Activated gamma-delta T cell treated with Interleukin-2 at 50 U/mL for 16 hours (primary cell): ENCODE data around the gene KRT25.

ENCODE experiments used
- DNase-seq: peaks from one replicate; pipeline ENCODE4 v3.0.0-alpha.2; 2020

KRT25 gene, protein sequence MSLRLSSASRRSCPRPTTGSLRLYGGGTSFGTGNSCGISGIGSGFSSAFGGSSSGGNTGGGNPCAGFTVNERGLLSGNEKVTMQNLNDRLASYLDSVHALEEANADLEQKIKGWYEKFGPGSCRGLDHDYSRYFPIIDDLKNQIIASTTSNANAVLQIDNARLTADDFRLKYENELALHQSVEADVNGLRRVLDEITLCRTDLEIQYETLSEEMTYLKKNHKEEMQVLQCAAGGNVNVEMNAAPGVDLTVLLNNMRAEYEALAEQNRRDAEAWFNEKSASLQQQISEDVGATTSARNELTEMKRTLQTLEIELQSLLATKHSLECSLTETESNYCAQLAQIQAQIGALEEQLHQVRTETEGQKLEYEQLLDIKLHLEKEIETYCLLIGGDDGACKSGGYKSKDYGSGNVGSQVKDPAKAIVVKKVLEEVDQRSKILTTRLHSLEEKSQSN

DNA sequence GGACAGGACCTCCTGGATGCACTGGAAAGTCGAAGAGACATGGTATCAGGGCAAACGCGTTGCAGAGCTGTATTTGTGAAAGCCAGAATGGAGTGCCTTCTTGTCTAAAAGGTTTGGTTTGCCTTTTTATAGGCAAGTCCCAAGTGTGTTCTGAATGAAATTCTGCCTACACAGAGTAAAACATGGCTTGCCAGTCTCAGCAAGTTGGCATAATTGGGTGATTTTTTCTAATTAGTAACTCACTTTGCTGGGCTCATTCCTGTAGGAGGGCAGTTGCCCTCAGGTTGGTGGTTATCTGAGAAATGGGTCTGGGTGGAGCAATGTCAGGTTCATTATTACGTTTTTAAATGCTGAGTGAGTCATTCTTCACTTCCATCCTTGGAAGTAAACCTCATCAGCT, at the start of gene KRT25:
Gene KRT25, minus strand, starts transcription at position 101 of the 400 bp plus-strand sequence. Its CDS starts 60 bp downstream, at position 41.
- no peak for DNase-seq

DNA sequence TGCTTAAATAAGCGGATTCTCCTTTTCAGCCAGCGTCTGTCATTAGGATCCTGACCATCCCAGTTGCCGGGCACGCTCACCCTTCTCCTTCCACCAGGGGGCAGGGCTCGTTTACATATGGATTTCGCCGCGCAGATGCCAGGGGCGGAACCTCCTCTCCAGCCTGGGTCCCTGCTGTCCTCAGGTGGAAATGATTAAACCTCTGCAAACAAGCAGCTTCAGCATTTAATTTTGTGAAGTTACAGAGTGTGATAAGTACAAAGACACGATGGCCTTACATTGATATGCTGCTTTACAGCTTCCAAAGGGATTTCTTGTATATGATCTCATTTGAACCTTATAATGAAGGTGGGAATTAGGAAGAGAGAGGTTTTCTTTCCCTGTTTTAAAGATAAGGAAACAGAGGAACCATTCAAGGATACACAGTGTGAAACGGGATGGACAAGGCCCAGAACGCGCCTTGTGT, 48.5 kb upstream of the KRT25 start:
- peak; percentile 70 for DNase-seq

DNA sequence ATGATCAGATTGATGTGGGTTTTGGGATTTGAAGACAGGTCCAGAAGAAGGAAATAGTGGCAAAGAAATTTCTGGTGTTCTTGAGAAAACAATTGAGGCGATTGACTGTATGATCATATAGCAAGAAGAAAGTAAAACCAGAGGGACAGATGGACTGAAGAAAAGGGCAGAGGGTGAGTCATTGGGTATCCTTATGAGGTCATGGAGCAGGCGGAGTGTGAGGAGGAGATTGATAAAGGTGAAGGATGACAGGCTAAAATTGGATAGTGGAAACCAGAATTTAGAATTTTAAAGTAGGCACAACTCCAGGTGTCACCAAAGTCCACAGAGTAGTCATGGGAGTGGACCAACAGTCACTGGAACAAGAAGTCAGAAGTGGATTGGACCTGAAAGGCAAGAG, 46.0 kb upstream of the KRT25 start:
- no peak for DNase-seq

DNA sequence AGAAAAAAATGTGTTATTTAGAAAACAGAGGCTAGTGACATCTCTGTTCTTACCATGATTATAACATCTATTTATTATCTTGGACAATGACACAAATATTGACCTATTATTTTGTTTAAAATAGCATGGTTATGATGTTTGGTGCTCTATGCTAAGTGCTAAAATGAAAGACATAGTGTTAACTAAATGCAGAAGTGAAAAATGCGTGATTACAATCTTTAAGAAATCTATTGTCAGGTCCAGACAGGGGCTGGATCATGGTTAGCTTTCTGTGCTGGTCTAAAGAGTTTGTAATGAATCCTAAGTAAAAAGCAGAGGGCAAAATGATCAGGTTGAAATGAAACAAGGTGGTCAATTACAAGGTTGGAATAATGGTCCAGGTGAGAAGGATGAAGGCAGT, 45.2 kb upstream of the KRT25 start:
- no peak for DNase-seq

DNA sequence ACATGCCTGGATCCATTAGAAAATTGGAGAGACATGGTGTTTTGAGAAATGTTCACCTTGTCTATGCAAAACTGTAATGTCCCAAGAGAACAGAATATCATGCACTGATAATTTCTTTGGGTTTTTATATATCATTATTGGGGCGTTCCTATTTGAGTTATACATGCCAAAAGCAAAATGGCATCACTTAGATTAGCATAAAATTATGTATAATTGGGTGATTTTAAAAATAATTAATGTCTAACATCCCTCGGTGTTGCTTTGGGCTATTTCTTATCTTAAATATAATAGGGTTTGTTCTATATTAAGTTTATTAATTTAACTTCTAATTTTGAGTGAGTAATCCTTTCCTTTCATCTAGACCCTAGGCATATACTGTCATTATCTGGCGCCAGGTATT, 44.7 kb upstream of the KRT25 start, which contains the start of gene KRT28:
Gene KRT28, minus strand, starts transcription at position 101 of the 400 bp plus-strand sequence. Its CDS starts 66 bp downstream, at position 35.
- DNase-seq, result no peak

DNA sequence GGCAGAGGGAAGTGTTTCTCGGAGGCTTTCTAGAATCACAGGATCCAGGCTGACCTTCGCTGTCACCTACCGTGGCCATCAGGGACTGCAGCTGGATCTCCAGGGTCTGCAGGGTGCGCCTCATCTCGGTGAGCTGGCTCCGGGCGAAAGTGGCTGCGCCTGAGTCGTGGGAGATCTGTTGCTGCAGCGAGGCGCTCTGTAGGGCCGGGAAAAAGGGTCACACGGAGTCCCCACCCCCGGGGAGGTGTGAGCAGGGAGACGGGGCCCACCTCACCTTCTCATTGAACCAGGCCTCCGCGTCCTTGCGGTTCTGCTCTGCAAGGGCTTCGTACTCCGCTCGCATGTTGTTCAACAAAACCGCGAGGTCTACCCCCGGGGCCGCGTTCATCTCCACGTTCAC, 41.7 kb upstream of the KRT25 start:
- no peak for DNase-seq

DNA sequence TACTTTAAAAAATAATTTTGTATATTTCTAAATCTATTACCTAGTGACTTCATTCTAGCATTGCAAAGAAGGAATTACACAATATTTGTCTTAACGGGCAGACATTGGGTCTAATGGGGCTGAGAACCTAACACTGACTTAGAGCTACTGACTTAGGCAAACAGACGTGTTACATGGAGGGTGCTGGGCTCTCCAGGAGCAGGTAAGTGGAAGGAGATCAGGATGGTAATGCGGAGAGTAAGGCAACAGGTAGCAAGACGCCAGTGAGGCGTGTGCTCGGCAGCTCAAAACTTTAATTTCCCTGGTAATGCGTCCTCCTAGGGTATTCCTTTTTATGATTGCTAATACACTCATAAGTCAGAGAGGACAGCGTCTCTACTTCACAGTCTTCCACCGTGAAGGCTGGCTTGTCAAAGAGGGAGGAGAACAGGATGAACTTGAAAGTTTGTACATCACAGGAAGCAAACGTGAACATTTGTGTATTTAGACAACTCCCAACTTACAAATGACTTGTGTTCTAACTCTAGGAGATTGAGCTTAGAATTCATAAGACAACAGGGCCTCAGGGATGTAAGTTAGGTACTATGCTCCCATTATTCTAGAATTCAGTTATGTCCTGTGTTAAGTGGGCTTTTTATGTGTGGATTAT, 40.0 kb upstream of the KRT25 start:
- no peak for DNase-seq

DNA sequence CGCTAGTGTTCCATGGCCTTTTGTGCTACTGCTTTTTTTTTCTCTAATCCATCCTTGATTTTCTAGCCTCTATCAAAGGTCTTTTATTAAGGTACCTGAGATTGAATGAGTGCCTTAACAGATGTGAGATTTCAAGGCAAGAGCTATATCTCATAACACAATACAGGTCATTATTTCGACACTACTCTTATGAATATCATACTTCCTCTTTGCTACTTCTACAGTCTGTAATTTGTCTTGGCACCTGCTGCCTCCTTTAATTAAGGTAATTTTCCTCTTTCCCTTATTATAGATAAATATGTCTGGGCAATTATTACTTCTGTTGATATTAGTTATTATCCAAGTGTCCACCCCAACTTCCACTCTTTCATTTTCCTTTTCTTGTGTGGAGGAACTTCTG, 39.3 kb upstream of the KRT25 start:
- DNase-seq, result no peak

DNA sequence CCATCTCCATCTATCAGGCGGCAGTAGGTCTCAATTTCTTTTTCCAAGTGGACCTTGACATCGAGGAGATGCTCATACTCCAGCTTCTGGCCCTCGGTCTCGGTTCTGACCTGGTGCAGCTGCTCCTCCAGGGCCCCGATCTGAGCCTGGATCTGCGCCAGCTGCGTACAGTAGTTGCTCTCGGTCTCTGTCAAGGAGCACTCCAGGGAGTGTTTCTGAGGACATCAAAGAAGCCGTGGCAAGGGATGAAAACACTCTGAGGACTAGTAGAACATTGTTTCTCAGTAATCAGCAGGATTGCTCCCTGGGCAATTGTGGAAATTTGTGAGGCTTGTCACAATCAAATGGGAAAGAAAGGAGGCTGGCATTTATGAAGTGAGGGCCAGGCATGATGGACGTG, 38.7 kb upstream of the KRT25 start:
- DNase-seq, result no peak

DNA sequence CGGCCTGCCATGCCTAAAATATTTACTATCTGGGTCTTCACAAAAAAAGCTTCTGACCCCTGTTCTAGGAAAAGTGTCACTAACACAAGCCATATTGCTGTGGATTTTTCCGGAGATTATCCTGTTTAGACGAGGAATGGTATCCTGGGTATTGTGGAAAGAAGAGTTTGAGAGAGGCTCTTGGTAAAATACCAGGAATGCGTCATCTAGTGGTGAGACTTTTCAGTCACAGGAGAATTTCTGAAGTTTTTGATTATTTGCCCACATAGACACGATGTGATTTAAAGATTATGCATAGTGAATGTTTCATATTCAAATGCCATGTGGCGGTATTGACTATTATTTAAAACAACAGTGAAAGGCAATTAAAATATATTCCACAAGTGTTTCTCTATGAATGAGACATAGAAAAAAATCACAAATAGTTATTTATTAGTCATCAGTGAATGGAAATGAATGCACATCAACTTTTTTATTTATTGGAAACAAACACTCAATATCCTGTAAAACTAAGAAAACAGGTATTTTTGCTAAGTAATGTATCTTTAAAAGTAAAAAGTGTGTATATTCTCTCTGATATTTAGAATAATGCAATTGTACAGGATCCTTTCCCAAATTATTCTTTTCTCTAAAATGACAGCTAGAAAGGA, 36.8 kb upstream of the KRT25 start:
- DNase-seq, result no peak

DNA sequence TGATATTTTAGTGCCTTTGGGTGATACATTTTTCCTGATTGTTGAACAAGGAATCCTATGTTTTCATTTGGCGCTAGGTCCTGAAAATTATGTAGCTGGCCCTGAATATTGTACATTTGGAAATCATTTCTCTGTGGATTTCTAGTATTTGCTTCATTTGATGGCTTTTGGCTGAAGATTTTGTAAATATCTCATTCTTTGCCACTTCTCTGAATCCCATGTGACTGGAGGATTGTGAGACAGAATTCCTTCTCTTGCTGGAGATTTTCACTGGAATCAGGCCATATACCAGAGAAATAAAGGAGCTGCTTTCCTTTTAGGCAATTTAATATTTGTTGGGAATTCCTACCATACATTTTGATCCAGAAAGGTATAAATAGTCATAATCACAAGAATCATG, 36.0 kb upstream of the KRT25 start:
- DNase-seq, result no peak

DNA sequence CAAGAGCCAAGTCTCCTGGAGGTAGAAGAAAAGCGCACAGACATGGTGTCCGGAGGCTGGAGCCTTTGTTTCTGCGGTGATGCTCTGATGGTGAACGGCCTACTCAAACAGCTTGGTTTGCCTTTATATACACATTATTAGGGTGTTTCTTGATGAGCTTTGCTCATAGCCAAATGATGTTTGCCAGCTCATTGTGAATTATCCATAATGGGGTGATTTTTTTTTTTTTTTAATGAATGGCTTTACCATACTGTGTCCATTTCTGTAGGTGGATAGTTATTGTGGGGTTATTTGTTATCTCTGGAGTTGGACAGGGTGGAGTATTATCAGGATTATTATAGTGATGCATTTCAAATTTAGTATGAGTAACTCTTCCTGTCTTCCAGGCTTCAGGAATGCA, 27.3 kb upstream of the KRT25 start, which contains the start of gene KRT27:
Gene KRT27, minus strand, starts transcription at position 101 of the 400 bp plus-strand sequence. Its CDS starts 57 bp downstream, at position 44.
- DNase-seq, result no peak

DNA sequence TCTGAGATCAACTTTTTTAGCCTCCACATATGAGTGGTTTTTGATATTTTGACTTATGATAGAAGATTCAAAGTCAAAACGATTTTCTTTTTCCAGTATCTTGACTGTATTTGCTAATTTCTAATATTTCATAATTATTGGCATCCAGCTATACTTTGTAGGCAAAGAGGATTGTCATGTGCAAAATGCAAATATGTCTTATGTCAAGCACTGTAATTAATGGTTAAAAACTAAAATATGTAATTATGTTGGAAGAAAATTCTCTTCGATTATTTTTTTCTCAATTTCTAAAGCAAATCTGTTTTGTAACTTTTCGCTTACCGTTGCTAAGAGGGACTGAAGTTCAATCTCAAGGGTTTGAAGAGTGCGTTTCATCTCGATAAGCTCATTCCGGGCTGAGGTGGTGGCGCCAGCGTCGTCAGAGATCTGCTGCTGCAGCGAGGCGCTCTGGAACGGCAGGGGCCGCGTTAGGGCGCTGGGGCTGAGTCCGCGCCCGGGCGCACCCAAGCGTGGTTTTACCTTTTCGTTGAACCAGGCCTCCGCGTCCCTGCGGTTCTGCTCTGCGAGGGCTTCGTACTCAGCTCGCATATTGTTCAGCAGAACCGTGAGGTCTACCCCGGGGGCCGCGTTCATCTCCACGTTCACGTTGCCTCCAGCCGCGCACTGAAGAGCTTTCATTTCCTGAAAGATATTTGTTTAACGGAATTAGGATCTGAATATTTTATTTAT, 24.2 kb upstream of the KRT25 start:
- no peak for DNase-seq

DNA sequence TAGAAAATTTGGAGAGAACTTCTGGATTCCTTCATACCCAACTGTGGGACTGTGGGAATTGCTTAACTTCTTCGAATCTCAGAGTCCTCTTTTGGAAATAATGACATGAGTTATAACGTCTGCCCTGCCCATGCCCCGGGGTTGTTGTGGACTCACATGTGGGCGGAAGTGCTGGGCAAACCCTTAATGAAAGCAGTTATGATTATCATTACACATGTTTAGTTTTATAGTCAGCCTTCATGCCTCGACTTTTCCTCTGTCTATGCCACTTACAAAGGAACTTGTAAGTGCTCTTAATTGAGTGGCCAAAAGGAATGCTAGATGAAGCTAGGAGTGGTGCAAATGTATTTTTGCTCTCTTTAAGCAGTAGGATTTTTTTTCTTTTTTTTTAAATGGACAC, 23.3 kb upstream of the KRT25 start:
- no peak for DNase-seq

DNA sequence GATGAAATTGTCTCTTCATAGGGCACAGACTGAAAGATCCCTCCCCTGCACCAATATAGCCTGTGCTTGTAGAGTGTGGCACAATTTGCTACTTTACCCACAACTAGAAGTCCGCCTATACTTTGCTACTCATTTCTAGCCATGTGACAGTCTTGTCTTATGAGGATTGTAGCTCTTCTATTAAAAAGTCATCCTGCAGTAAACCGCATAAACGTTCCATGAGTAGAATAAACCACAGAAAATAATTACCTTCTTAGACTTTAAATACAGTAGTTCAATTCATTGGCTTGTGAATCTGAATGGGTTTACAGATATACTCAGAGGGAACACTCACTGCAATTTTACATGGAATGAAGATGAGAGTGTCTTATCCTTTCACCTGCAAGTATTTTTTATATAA, 22.8 kb upstream of the KRT25 start:
- DNase-seq, result no peak

DNA sequence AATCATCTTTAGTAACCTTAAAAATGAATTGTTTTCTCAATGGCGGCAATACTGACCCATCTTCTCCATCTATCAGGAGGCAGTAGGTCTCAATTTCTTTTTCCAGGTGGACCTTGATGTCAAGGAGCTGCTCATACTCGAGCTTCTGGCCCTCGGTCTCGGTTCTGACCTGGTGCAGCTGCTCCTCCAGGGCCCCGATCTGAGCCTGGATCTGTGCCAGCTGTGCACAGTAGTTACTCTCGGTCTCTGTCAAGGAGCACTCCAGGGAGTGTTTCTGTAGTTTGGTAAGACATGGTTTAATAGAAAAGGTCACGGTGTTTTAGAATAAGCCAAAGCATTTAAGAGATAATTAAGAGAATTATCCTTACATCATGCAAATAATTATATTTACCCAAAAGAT, 22.3 kb upstream of the KRT25 start:
- DNase-seq, result no peak

DNA sequence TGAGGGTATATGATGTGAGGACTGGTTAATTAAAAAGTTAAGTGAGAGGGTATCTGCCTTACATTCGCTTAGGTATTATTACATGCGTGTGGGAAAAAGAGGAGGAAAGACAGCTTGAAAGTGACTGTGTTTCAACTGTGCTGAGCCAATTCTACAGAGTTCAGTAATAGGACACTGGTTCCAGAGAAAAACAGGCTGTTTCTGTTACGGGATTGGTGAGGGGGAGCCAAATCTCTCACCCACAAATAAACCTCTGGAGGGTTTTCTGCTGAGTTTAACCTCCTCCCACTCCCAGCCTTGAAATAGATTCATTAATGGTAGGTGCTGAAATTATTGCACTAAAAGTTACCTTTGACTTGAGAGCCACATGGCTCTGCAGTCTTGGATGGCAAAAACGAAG, 20.8 kb upstream of the KRT25 start:
- no peak for DNase-seq

DNA sequence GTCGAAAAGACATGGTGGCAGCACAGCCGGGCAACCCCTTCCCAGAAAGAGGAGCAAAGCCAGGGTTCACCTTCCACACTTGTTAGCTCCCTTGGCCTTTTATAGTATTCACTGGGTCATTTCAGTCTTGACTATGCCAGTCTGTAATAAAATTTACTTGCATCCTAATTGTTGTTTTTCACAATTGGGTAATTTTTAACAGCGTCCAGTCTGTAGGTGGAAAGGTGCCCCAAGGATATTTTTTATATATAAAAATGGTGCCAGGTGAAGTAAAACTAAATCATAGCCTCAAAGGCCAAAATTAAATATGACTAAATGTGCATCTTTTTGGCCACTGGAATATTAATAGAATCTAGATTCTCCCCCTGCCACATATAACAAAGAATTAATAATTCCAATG, 17.0 kb upstream of the KRT25 start, which contains the start of gene KRT26:
Gene KRT26, minus strand, starts transcription at position 101 of the 400 bp plus-strand sequence. Its CDS starts 88 bp downstream, at position 13.
- no peak for DNase-seq

DNA sequence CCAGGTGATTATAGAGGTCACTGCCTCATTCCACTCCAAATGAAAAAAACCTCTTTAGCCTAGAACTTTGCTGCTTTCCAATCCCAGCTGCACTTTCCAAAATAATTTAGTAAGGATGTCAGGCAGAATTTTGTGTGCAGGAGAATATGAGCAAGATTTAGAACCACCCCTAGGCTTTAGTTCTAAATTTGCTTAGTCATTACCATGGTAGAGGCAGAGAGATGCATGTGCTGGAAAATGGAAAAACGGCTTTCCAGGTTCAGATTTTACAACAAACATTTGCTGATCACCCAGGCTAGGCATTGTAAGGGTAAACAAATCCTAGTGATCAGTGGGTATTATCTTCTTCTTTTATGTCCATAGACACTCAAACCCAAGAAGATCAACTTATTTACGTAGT, 10.5 kb upstream of the KRT25 start:
- DNase-seq, result no peak

DNA sequence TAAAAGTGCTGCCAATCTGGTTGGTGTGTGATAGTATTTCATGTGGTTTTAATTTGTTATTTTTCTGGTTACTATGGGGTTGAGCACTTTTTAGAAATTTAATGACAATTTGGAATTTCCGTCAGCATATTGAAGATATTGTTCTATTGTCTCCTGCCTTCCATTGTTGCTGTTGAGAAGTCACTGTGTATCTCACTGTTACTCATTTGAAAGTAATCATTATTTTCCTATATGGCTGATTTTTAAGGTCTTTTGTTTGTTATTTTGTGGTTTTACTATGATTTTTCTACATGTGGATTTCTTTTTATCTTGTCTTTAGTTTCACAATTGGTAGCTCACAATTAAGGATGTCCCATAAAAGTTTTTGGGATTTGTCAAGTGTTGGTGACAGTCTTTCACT, 8.6 kb upstream of the KRT25 start:
- DNase-seq, result no peak

DNA sequence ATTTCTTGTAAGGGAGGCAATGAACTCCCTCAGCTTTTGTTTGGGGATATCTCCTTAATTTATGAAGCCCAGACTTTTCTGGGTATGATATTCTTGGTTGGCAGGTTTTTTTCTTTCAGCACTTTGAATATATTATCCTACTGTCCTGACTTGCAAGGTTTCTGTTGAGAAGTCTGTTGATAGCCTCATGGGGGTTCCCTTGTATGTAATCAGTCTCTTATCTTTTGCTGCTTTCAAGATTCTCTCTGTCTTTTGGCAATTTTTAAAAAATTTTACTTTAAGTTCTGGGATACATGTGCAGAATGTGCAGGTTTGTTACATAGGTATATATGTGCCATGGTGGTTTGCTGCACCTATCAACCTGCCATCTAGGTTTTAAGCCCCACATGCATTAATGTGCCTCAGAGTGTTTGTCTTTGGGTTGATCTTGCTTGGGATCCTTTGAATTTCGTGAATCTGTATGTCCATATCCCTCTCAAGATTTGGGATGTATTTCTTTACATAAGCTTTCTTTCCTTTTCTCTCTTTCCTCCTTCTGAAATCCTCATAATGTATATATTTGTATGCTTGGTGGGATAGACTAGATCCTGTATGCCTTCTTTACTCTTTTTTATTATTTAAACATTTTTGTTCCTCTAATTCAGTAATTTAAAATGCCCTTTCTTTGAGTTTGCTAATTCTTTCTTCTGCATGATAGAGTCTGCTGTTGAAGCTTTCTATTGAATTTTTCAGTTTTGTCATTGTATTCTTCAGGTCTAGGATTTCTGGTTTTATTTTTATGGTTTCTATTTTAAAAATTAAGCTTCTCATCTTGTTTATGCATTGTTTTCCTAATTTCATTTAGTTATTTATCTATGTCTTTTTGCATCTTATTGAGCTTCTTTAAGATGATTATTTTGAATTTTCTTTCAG, 5.2 kb upstream of the KRT25 start:
- no peak for DNase-seq

DNA sequence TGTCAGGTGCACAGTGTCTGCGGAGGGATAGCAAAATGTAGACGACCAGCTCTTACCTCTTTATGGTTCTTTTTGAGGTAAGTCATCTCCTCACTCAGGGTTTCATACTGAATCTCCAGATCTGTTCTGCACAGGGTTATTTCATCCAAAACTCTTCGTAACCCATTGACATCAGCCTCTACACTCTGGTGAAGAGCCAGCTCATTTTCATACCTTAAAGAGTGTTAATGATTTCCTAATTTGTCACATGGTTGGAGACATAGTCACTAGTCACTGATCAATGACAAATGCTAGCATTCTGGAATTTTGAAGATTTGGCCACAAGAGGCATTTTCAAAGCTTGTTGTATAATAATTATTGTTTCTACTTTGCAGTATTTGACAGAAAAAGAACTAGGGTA, 1.3 kb downstream of the KRT25 start:
- no peak for DNase-seq
